Glutamatergic neuron (in vitro differentiated cells): ENCODE results near the gene ACIN1. TPM values are rescaled to one million over a fixed set of nuclear protein-coding genes. Genes with fewer than 3 reads are reported as not detected.

Experiments used
- DNase-seq: peaks from one replicate; pipeline ENCODE4 v3.0.0; 2022
- H3K27ac Mint-ChIP-seq: one replicate; pipeline ENCODE4 v1.8.0; 2020; ENCODE audit warnings: mild to moderate bottlenecking, mixed read lengths, inconsistent platforms; ENCODE audit not compliant: unreplicated experiment
- H3K27me3 Mint-ChIP-seq: one replicate; pipeline ENCODE4 v1.8.0; 2020; ENCODE audit warnings: mild to moderate bottlenecking, moderate library complexity, mixed read lengths, inconsistent platforms; ENCODE audit not compliant: unreplicated experiment
- H3K36me3 Mint-ChIP-seq: one replicate; pipeline ENCODE4 v1.8.0; 2020; ENCODE audit warnings: mild to moderate bottlenecking, mixed read lengths, inconsistent platforms; ENCODE audit not compliant: unreplicated experiment
- H3K4me1 Mint-ChIP-seq: one replicate; pipeline ENCODE4 v1.8.0; 2020; ENCODE audit warnings: mild to moderate bottlenecking, low read depth, mixed read lengths, inconsistent platforms; ENCODE audit not compliant: unreplicated experiment
- H3K4me3 Mint-ChIP-seq: one replicate; pipeline ENCODE4 v1.8.0; 2020; ENCODE audit warnings: mild to moderate bottlenecking, mixed read lengths, inconsistent platforms; ENCODE audit not compliant: unreplicated experiment
- H3K9me3 Mint-ChIP-seq: one replicate; pipeline ENCODE4 v1.8.0; 2020; ENCODE audit warnings: mild to moderate bottlenecking, moderate library complexity, mixed read lengths, inconsistent platforms; ENCODE audit not compliant: unreplicated experiment
- CTCF ChIP-seq: fragments of 200-600 bp; sonication (generic); IDR thresholded peaks from one replicate; pipeline ENCODE4 v1.5.0; 2021; ENCODE audit not compliant: partially characterized antibody, unreplicated experiment
- total RNA-seq: library from RNA; stranded (reverse); fragmentation: NEBNext Ultra II Directional; extraction: Animal tissue kit (Norgen Biotek cat#: 25700); gene quantifications from one replicate; pipeline ENCODE4 v1.2.1, GENCODE V29; 2021; ENCODE audit not compliant: unreplicated experiment

ACIN1 gene
- total RNA-seq, 1 donor from 2014 or later = 341 TPM

GRCh38 chr14:23131482-23131881, 36.5 kb upstream of the ACIN1 start:
- H3K36me3 Mint-ChIP-seq = peaks cover 7% of the 10 kb centered on the region
- no peak overlapping the region for H3K27ac Mint-ChIP-seq
- H3K9me3 Mint-ChIP-seq = no peaks in the 10 kb centered on the region
- no peak for DNase-seq
- H3K4me1 Mint-ChIP-seq = no peaks in the 10 kb centered on the region
- H3K27me3 Mint-ChIP-seq = peaks cover 5% of the 10 kb centered on the region
- no peak overlapping the region for H3K4me3 Mint-ChIP-seq
- TF ChIP-seq CTCF = no peak

GRCh38 chr14:23130871-23131270, 35.9 kb upstream of the ACIN1 start:
- Mint-ChIP-seq H3K36me3 (peaks cover 7% of the 10 kb centered on the region), H3K27ac (no peak overlapping the region), H3K9me3 (peaks cover 2% of the 10 kb centered on the region), H3K4me3 (no peak overlapping the region), H3K27me3 (peaks cover 7% of the 10 kb centered on the region), H3K4me1 (no peaks in the 10 kb centered on the region)
- TF ChIP-seq CTCF = no peak
- no peak for DNase-seq

GRCh38 chr14:23129759-23130316, 34.9 kb upstream of the ACIN1 start:
- no peak overlapping the region for H3K4me3 Mint-ChIP-seq
- no peaks in the 10 kb centered on the region for H3K4me1 Mint-ChIP-seq
- H3K9me3 Mint-ChIP-seq = peaks cover 2% of the 10 kb centered on the region
- H3K27ac Mint-ChIP-seq = no peak overlapping the region
- H3K27me3 Mint-ChIP-seq = peaks cover 7% of the 10 kb centered on the region
- DNase-seq = no peak
- no peak for TF ChIP-seq CTCF
- peaks cover 7% of the 10 kb centered on the region for H3K36me3 Mint-ChIP-seq

- TF ChIP-seq CTCF = no peak
- Mint-ChIP-seq H3K4me1 (no peaks in the 10 kb centered on the region), H3K4me3 (no peak overlapping the region), H3K27me3 (peaks cover 7% of the 10 kb centered on the region), H3K9me3 (peaks cover 2% of the 10 kb centered on the region), H3K27ac (no peak overlapping the region), H3K36me3 (peaks cover 7% of the 10 kb centered on the region)
- DNase-seq = no peak
Observed at GRCh38 chr14:23128969-23129758, 34.2 kb upstream of the ACIN1 start.

GRCh38 chr14:23127861-23128260, 32.9 kb upstream of the ACIN1 start:
- DNase-seq = no peak
- peaks cover 7% of the 10 kb centered on the region for H3K27me3 Mint-ChIP-seq
- no peak overlapping the region for H3K27ac Mint-ChIP-seq
- H3K4me3 Mint-ChIP-seq = no peak overlapping the region
- peaks cover 4% of the 10 kb centered on the region for H3K9me3 Mint-ChIP-seq
- TF ChIP-seq CTCF = no peak
- peaks cover 10% of the 10 kb centered on the region for H3K36me3 Mint-ChIP-seq
- H3K4me1 Mint-ChIP-seq = no peaks in the 10 kb centered on the region
